Testis (tissue), 2 donors: Measurements from ENCODE around the gene CALHM2.

Source experiments
- CTCF ChIP-seq, 3 experiments: fragments of 450-650 bp in 2 of 3; fragments of 200-600 bp in 1 of 3; sonication (generic) in 1 of 3; IDR thresholded peaks; one replicate each; pipeline ENCODE4 v1.5.1; 2016 to 2019; ENCODE audit warnings: antibody characterized with exemption in 3 of 3, mild to moderate bottlenecking in 2 of 3, moderate library complexity in 1 of 3
- POLR2A ChIP-seq: fragments of 450-650 bp; IDR thresholded peaks from one replicate; pipeline ENCODE4 v1.6.1; 2017; ENCODE audit warnings: antibody characterized with exemption, mild to moderate bottlenecking, moderate library complexity

- TF ChIP-seq CTCF (IDR thresholded peaks at IDR 0.05): no peak
- TF ChIP-seq POLR2A: no peak
These were observed 21.9 kb upstream of the CALHM2 start for GRCh38 chr10:103474077-103474476.
